Measurements from ENCODE around the gene SLC25A14.
"Not testable (repeated sequence)": the region's sequence is repeated elsewhere in the genome, so short reads cannot be mapped to it uniquely, and the experiment has no call there.

The SLC25A14 gene

DNA sequence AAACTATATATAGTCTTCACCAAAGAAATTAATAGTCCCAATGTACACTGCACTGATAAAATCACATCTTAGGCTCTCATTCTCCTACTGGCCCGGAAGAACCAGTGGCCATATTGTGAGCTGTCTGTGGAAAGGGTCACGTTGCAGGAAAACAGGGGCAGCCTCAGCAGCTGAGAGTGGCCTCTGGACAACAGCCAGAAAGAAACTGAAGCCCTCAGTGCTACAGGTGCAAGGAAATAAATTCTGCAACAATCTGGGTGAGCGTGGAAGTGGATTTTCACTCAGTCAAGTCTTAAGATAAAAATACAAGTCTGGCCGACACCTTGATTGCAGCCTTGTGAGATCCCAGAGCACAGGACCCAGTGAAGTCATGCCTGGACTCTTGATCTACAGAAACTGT, 3.2 kb upstream of the SLC25A14 start:
- CTCF ChIA-PET, result no interaction called here
- no peaks in the 10 kb centered on the region for H3K9me3 ChIP-seq (ENCODE audit: control extremely low read depth in 1 of 5, control insufficient read depth in 4 of 5, insufficient read depth in 2 of 5, low read depth in 1 of 5, low read length in 4 of 5)
- DNase-seq, result no peak
- POLR2A ChIA-PET, result no interaction called here
- no peak overlapping the region for H3K4me3 ChIP-seq (ENCODE audit: control insufficient read depth in 1 of 7, extremely low read depth in 1 of 7, insufficient read depth in 4 of 7, low read depth in 2 of 7, low read length in 6 of 7)
- peaks cover 0 to 9% (median 1%) of the 10 kb centered on the region in 4 experiments for H3K4me1 ChIP-seq (ENCODE audit: control extremely low read depth in 1 of 4, control insufficient read depth in 4 of 4, insufficient read depth in 4 of 4, low read length in 3 of 4)
- H3K27me3 ChIP-seq (replicated peaks in 2 of 5; ENCODE audit: control insufficient read depth in 4 of 5, insufficient read depth in 5 of 5, low read length in 4 of 5), result no peaks in the 10 kb centered on the region
- 80% methylated on average over 4 of the region's 4 CpGs for WGBS (ENCODE audit: insufficient coverage)
- no peaks in the 10 kb centered on the region for H3K36me3 ChIP-seq (ENCODE audit: control insufficient read depth in 4 of 4, insufficient read depth in 4 of 4, low read length in 3 of 4)
- no peak overlapping the region for H3K27ac ChIP-seq (ENCODE audit: insufficient read depth in 1 of 2, low read depth in 1 of 2, low read length in 2 of 2, poor library complexity in 1 of 2, severe bottlenecking in 2 of 2)

DNA sequence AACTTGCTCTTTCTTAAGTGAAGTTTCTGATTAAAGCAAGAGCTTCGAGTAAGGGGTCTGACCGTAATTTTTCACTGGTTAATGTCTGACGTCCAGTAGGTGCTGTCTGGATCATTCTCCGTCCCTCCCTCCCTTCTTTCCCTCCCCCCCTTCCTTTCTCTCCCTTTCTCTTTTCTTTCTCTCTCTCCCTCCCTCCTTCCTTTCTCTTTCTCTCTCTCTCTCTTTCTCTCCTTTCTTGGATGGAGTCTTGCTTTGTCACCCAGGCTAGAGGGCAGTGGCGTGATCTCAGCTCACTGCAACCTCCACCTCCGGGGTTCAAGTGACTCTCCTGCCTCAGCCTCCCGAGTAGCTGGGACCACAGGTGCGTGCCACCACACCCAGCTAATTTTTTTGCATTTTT, 850 bp upstream of the SLC25A14 start:
- H3K4me1 ChIP-seq (ENCODE audit: control extremely low read depth in 1 of 4, control insufficient read depth in 4 of 4, insufficient read depth in 4 of 4, low read length in 3 of 4); H3K27ac ChIP-seq (ENCODE audit: insufficient read depth in 1 of 2, low read depth in 1 of 2, low read length in 2 of 2, poor library complexity in 1 of 2, severe bottlenecking in 2 of 2); H3K27me3 ChIP-seq (replicated peaks in 2 of 5; ENCODE audit: control insufficient read depth in 4 of 5, insufficient read depth in 5 of 5, low read length in 4 of 5); CTCF ChIA-PET; H3K36me3 ChIP-seq (ENCODE audit: control insufficient read depth in 4 of 4, insufficient read depth in 4 of 4, low read length in 3 of 4); POLR2A ChIA-PET; DNase-seq; H3K9me3 ChIP-seq (ENCODE audit: control extremely low read depth in 1 of 5, control insufficient read depth in 4 of 5, insufficient read depth in 2 of 5, low read depth in 1 of 5, low read length in 4 of 5): not testable (repeated sequence)
- 89% methylated on average over 8 of the region's 8 CpGs for WGBS (ENCODE audit: insufficient coverage)
- peak overlapping the region in 5 of 7 experiments; percentile 68 to 87 (median 76) for H3K4me3 ChIP-seq (ENCODE audit: control insufficient read depth in 1 of 7, extremely low read depth in 1 of 7, insufficient read depth in 4 of 7, low read depth in 2 of 7, low read length in 6 of 7)

DNA sequence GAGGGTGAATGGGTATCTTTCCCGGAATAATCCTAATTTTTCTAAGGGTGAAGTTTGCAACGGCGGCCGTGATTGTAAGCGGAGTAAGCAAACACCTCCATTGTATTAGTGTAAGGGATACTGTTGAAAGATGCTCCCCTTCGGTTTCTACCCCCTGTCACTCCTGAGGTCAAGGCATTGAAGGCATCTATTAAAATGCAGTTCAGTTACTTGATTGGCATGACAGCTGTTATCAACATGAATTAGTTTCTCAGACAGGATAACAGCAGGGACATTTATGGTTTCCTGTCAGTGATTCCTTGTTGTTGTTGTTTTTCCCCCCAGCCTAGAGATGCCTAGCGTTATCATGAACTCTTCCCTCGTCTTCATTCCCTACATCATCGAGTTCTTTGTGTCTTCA, 552 bp downstream of the SLC25A14 start:
- ChIA-PET CTCF (no interaction called here), POLR2A (no interaction called here)

DNA sequence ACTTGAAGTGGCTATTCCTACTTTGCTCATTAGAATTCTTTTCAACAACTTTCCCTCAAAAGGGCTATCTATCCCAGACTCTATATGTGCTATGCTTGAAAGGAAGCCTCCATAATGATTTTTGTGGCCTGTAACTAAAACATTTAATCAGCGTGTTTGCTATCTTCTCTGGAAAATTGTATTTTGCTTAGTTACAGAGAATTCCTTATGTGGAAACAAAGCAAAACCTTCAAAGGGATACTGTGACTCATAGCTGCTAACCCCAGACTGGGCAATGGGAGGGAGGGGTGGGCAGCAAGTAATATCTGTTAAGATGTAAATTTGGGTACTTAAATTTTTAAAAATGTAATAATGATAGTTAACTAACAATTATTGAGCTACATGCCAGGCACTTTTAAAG, 3.7 kb downstream of the SLC25A14 start:
- no CpG with 5 or more reads among the region's 1 CpG for WGBS (ENCODE audit: insufficient coverage)
- ChIA-PET POLR2A (no interaction called here), CTCF (no interaction called here)

More for the DNA sequence above, 552 bp downstream of the SLC25A14 start:
- Histone ChIP-seq H3K36me3 (ENCODE audit: control insufficient read depth in 4 of 4, insufficient read depth in 4 of 4, low read length in 3 of 4) (no peaks in the 10 kb centered on the region), H3K4me1 (ENCODE audit: control extremely low read depth in 1 of 4, control insufficient read depth in 4 of 4, insufficient read depth in 4 of 4, low read length in 3 of 4) (peaks cover 0 to 9% (median 1%) of the 10 kb centered on the region in 4 experiments), H3K9me3 (ENCODE audit: control extremely low read depth in 1 of 5, control insufficient read depth in 4 of 5, insufficient read depth in 2 of 5, low read depth in 1 of 5, low read length in 4 of 5) (no peaks in the 10 kb centered on the region), H3K27ac (ENCODE audit: insufficient read depth in 1 of 2, low read depth in 1 of 2, low read length in 2 of 2, poor library complexity in 1 of 2, severe bottlenecking in 2 of 2) (peak overlapping the region; percentile 38 to 81), H3K27me3 (replicated peaks in 2 of 5; ENCODE audit: control insufficient read depth in 4 of 5, insufficient read depth in 5 of 5, low read length in 4 of 5) (no peaks in the 10 kb centered on the region), H3K4me3 (ENCODE audit: control insufficient read depth in 1 of 7, extremely low read depth in 1 of 7, insufficient read depth in 4 of 7, low read depth in 2 of 7, low read length in 6 of 7) (peak overlapping the region; percentile 68 to 87 (median 74))
- no peak for DNase-seq
- 54% methylated on average over 5 of the region's 9 CpGs for WGBS (ENCODE audit: insufficient coverage)

DNA sequence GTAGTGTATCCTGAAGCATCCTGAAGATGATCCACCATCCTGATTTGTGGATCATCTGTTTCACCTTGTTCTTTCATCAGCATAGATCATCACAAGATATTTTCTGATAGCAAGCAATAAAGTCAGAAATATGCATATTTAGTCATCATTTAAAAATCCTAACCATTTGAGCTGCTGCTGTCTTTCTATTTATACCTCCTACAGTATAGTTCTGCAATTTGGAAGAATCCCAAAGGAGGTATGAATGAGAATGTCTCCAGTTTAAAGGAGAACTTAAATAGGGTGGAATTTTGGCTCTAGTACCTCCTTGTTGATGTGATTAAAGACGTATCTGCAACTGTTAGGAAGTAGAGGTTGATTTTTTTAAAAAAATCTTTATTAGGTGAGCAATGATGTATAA, 7.6 kb downstream of the SLC25A14 start:
- CTCF ChIA-PET, result no interaction called here
- no CpG with 5 or more reads among the region's 1 CpG for WGBS (ENCODE audit: insufficient coverage)

More for the DNA sequence above, 3.7 kb downstream of the SLC25A14 start:
- H3K36me3 ChIP-seq (ENCODE audit: control insufficient read depth in 4 of 4, insufficient read depth in 4 of 4, low read length in 3 of 4), result no peaks in the 10 kb centered on the region
- H3K9me3 ChIP-seq (ENCODE audit: control extremely low read depth in 1 of 5, control insufficient read depth in 4 of 5, insufficient read depth in 2 of 5, low read depth in 1 of 5, low read length in 4 of 5), result no peaks in the 10 kb centered on the region
- H3K27ac ChIP-seq (ENCODE audit: insufficient read depth in 1 of 2, low read depth in 1 of 2, low read length in 2 of 2, poor library complexity in 1 of 2, severe bottlenecking in 2 of 2), result no peak overlapping the region
- no peak overlapping the region for H3K4me3 ChIP-seq (ENCODE audit: control insufficient read depth in 1 of 7, extremely low read depth in 1 of 7, insufficient read depth in 4 of 7, low read depth in 2 of 7, low read length in 6 of 7)
- peaks cover 0 to 9% (median 1%) of the 10 kb centered on the region in 4 experiments for H3K4me1 ChIP-seq (ENCODE audit: control extremely low read depth in 1 of 4, control insufficient read depth in 4 of 4, insufficient read depth in 4 of 4, low read length in 3 of 4)
- no peak for DNase-seq
- no peaks in the 10 kb centered on the region for H3K27me3 ChIP-seq (replicated peaks in 2 of 5; ENCODE audit: control insufficient read depth in 4 of 5, insufficient read depth in 5 of 5, low read length in 4 of 5)

DNA sequence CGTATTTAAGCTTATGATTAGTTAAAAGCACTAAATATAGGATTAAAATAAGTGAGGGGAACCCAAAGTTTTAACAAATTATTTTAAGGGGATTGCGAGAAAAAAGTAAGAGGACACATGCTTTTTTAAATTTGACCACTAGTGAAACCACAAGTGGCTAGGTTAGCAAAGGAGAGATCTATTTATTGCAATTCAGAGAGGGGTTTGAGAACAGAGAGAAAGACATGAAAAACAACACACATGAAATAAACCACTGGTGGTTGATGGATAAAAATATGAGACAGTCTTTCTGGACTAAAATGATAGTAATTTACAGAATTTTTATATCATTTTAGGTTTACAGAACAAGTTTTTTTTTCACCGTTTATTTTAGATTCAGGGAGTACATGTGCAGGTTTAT, 11.8 kb downstream of the SLC25A14 start:
- POLR2A ChIA-PET, result no interaction called here
- H3K9me3 ChIP-seq (ENCODE audit: control extremely low read depth in 1 of 5, control insufficient read depth in 4 of 5, insufficient read depth in 2 of 5, low read depth in 1 of 5, low read length in 4 of 5), result no peaks in the 10 kb centered on the region
- DNase-seq, result no peak
- CTCF ChIA-PET, result no interaction called here
- H3K36me3 ChIP-seq (ENCODE audit: control insufficient read depth in 4 of 4, insufficient read depth in 4 of 4, low read length in 3 of 4), result peaks cover 0 to 11% (median 3%) of the 10 kb centered on the region in 4 experiments
- 80% methylated on average over 1 of the region's 3 CpGs for WGBS (ENCODE audit: insufficient coverage)
- no peaks in the 10 kb centered on the region for H3K4me1 ChIP-seq (ENCODE audit: control extremely low read depth in 1 of 4, control insufficient read depth in 4 of 4, insufficient read depth in 4 of 4, low read length in 3 of 4)
- H3K27ac ChIP-seq (ENCODE audit: insufficient read depth in 1 of 2, low read depth in 1 of 2, low read length in 2 of 2, poor library complexity in 1 of 2, severe bottlenecking in 2 of 2), result no peak overlapping the region
- no peaks in the 10 kb centered on the region for H3K27me3 ChIP-seq (replicated peaks in 2 of 5; ENCODE audit: control insufficient read depth in 4 of 5, insufficient read depth in 5 of 5, low read length in 4 of 5)
- H3K4me3 ChIP-seq (ENCODE audit: control insufficient read depth in 1 of 7, extremely low read depth in 1 of 7, insufficient read depth in 4 of 7, low read depth in 2 of 7, low read length in 6 of 7), result no peak overlapping the region

More for the DNA sequence above, 7.6 kb downstream of the SLC25A14 start:
- H3K9me3 ChIP-seq (ENCODE audit: control extremely low read depth in 1 of 5, control insufficient read depth in 4 of 5, insufficient read depth in 2 of 5, low read depth in 1 of 5, low read length in 4 of 5), result no peaks in the 10 kb centered on the region
- no peaks in the 10 kb centered on the region for H3K27me3 ChIP-seq (replicated peaks in 2 of 5; ENCODE audit: control insufficient read depth in 4 of 5, insufficient read depth in 5 of 5, low read length in 4 of 5)
- peaks cover 0 to 11% (median 3%) of the 10 kb centered on the region in 4 experiments for H3K36me3 ChIP-seq (ENCODE audit: control insufficient read depth in 4 of 4, insufficient read depth in 4 of 4, low read length in 3 of 4)
- no peak overlapping the region for H3K27ac ChIP-seq (ENCODE audit: insufficient read depth in 1 of 2, low read depth in 1 of 2, low read length in 2 of 2, poor library complexity in 1 of 2, severe bottlenecking in 2 of 2)
- POLR2A ChIA-PET, result no interaction called here
- DNase-seq, result no peak
- H3K4me1 ChIP-seq (ENCODE audit: control extremely low read depth in 1 of 4, control insufficient read depth in 4 of 4, insufficient read depth in 4 of 4, low read length in 3 of 4), result no peaks in the 10 kb centered on the region
- no peak overlapping the region for H3K4me3 ChIP-seq (ENCODE audit: control insufficient read depth in 1 of 7, extremely low read depth in 1 of 7, insufficient read depth in 4 of 7, low read depth in 2 of 7, low read length in 6 of 7)

DNA sequence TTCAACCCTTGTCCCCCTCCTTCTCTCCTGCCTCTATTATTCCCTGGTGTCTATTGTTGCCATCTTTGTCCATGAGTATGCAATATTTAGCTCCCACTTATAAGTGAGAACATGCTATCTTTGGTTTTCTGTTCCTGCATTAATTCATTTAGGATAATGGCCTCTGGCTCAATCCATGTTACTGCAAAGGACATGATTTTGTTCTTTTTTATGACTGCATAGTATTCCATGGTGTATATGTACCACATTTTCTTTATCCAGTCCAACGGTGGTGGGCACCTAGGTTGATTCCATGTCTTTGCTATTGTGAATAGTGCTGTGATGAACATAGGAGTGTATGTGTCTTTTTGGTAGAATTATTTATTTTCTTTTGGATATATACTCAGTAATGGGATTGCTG, 12.3 kb downstream of the SLC25A14 start:
- WGBS (ENCODE audit: insufficient coverage), result no CpG with 5 or more reads among the region's 1 CpG
- H3K4me3 ChIP-seq (ENCODE audit: control insufficient read depth in 1 of 7, extremely low read depth in 1 of 7, insufficient read depth in 4 of 7, low read depth in 2 of 7, low read length in 6 of 7); DNase-seq; H3K27me3 ChIP-seq (replicated peaks in 2 of 5; ENCODE audit: control insufficient read depth in 4 of 5, insufficient read depth in 5 of 5, low read length in 4 of 5); H3K9me3 ChIP-seq (ENCODE audit: control extremely low read depth in 1 of 5, control insufficient read depth in 4 of 5, insufficient read depth in 2 of 5, low read depth in 1 of 5, low read length in 4 of 5); CTCF ChIA-PET; POLR2A ChIA-PET; H3K27ac ChIP-seq (ENCODE audit: insufficient read depth in 1 of 2, low read depth in 1 of 2, low read length in 2 of 2, poor library complexity in 1 of 2, severe bottlenecking in 2 of 2); H3K4me1 ChIP-seq (ENCODE audit: control extremely low read depth in 1 of 4, control insufficient read depth in 4 of 4, insufficient read depth in 4 of 4, low read length in 3 of 4): not testable (repeated sequence)
- peaks cover 0 to 13% (median 3%) of the 10 kb centered on the region in 4 experiments for H3K36me3 ChIP-seq (ENCODE audit: control insufficient read depth in 4 of 4, insufficient read depth in 4 of 4, low read length in 3 of 4)

Data from common myeloid progenitor, CD34-positive (primary cell).